Stimulated activated CD4-positive, alpha-beta T cell treated with anti-CD3 and anti-CD28 coated beads, Interleukin-2, amount 100 ng/mL, for 48 hours (primary cell): ENCODE results near the gene CHRM1.
"Not testable (repeated sequence)": the region's sequence is repeated elsewhere in the genome, so short reads cannot be mapped to it uniquely, and the experiment has no call there.

Source experiments
- DNase-seq, 2 donors: peaks; one replicate each; pipeline ENCODE4 v3.0.0-alpha.2; 2020

Gene CHRM1

GRCh38 chr11:62874851-62875250, 46.3 kb downstream of the CHRM1 start:
- DNase-seq: no peak

DNA sequence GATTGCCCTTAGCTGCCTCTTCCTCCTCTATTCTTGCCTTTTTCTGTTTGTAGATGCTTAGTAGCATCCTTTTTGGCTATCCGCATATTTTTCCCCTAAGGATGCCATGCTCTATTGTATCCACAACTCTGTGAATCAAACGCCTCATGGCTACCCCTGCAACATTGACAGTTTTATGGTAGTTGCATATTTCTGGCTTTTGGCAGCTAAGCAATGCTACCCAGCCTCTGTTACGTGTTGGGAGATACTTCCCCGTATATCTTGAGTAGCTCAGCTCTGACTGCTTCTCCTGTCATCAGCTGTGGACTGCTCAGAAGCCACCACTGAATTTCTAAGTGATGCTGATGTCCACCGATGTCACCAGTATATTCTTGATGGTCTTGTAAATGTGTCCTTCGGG, 55.5 kb downstream of the CHRM1 start:
- DNase-seq: no peak

DNA sequence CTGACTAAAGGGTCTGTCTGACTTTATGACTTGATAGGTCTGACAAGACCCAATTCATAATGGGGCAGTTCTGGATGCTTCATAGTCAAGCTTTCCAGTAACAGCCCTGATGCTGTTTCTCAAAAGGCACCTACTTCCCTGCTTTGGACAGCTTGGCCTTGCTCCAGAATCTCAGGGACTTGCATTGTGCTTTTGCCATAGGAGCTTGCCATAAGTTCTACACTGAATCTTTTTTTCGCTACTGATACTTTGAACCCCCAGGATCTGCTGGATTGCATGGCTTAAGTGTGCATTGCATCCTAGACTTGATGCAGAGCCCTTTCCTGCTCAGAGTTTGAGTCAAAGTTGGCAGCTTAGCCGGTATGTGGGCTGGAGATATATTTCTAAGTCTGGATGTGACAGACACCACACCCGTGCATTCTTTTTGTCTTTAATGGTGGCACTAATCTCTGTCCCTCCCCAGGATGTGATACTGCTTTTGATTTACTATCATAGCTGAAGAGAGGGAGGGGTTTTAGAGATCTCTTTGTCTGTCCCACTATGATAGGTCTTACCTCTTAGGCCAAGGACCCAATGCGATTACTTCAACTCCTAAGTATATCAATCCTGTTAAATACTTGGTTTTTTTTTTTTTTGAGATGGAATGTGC, 57.4 kb downstream of the CHRM1 start:
- no peak for DNase-seq

GRCh38 chr11:62861564-62862192, 59.5 kb downstream of the CHRM1 start:
- not testable (repeated sequence) for DNase-seq

GRCh38 chr11:62860835-62861563, 60.2 kb downstream of the CHRM1 start:
- no peak for DNase-seq

GRCh38 chr11:62859281-62859703, 61.9 kb downstream of the CHRM1 start:
- not testable (repeated sequence) for DNase-seq
